ENCODE data around the gene FOXJ2. TPM values are rescaled to one million over a fixed set of nuclear protein-coding genes. Genes with fewer than 3 reads are reported as not detected.

Gene FOXJ2
- total RNA-seq, 1 experiment from 2014 or later, result 5.5 TPM

DNA sequence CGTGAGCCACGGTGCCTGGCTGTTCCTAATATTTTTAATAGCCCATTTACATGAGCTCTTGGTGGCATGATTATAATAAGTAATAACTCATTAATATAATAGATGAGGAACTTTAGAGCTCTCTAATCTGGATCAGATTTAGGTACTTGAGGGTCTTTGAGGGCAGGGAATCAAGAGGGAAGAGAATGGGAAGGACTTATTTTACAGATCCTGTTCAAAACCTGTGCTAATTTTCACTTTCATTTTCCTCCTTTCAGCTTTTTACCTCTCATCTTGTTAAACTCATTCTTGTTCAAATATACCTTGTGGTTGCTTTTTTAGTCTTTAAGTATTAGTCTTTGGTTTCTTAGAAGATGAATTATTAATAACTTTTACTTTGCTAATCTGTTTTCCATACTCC lies 55.1 kb downstream of the FOXJ2 start:
- Histone ChIP-seq H3K9me3 (ENCODE audit: control insufficient read depth, low read depth, low read length) (no peaks in the 10 kb centered on the region), H3K27me3 (ENCODE audit: insufficient read depth, low read length) (no peaks in the 10 kb centered on the region), H3K23ac (ENCODE audit: insufficient read length, low read depth, low read length) (no peak overlapping the region), H3K56ac (ENCODE audit: insufficient read length, low read depth, low read length) (no peak overlapping the region), H4K5ac (ENCODE audit: insufficient read length, low read depth, low read length) (no peak overlapping the region), H3T11ph (ENCODE audit: low read length) (no peak overlapping the region), H2BK5ac (ENCODE audit: insufficient read length, low read length) (no peak overlapping the region), H3K79me2 (ENCODE audit: insufficient read depth, low read length) (peaks cover 4% of the 10 kb centered on the region; the same call in 1 of the 2 replicates), H3K4me2 (ENCODE audit: insufficient read depth, insufficient read length, low read length) (no peak overlapping the region), H2AFZ (ENCODE audit: low read length) (no peak overlapping the region), H3K14ac (ENCODE audit: insufficient read depth, low read length) (no peak overlapping the region), H3K18ac (ENCODE audit: insufficient read length, low read depth, low read length) (no peak overlapping the region), H4K20me1 (ENCODE audit: control insufficient read depth, insufficient read depth, insufficient read length) (no peaks in the 10 kb centered on the region), H2BK20ac (ENCODE audit: low read depth, low read length, poor library complexity, severe bottlenecking) (no peak overlapping the region), H2BK120ac (ENCODE audit: low read depth, low read length, poor library complexity, severe bottlenecking) (no peak overlapping the region), H3K27ac (ENCODE audit: insufficient read length, low read depth, low read length) (no peak overlapping the region), H3K4ac (ENCODE audit: low read depth, low read length) (no peak overlapping the region), H3K79me1 (ENCODE audit: insufficient read depth, low read depth, low read length, poor library complexity, severe bottlenecking) (peaks cover 4% of the 10 kb centered on the region), H2AK5ac (ENCODE audit: insufficient read length, low read length) (no peak overlapping the region), H2BK12ac (ENCODE audit: insufficient read length, low read depth, low read length) (no peak overlapping the region), H3K4me1 (ENCODE audit: insufficient read depth, low read length) (no peaks in the 10 kb centered on the region; the same call in 1 of the 2 replicates), H2BK15ac (ENCODE audit: low read depth, low read length) (no peak overlapping the region), H4K91ac (ENCODE audit: insufficient read length, low read depth, low read length) (no peak overlapping the region), H3K23me2 (ENCODE audit: insufficient read length, low read depth, low read length, poor library complexity, severe bottlenecking) (peaks cover 3% of the 10 kb centered on the region), H3K9ac (ENCODE audit: extremely low read depth, insufficient read length, low read length) (no peak overlapping the region), H4K8ac (replicated peaks; ENCODE audit: insufficient read length, low read depth, low read length) (no peak overlapping the region)
- Mint-ChIP-seq H3K4me1 (peaks cover 6 to 8% of the 10 kb centered on the region in 2 experiments), H3K36me3 (ENCODE audit: insufficient read depth in 1 of 3, low read depth in 3 of 3) (peaks cover under 1 to 32% (median 25%) of the 10 kb centered on the region in 3 experiments; a peak in 6 of 7 replicates), H3K27ac (no peak overlapping the region), H3K4me3 (no peak overlapping the region), H3K27me3 (ENCODE audit: low read depth) (no peaks in the 10 kb centered on the region), H3K9me3 (no peaks in the 10 kb centered on the region)
- WGBS (ENCODE audit: extremely low coverage, insufficient read length, low lambda C conversion rate), result no CpG with 5 or more reads among the region's 2 CpGs
- TF ChIP-seq, protein P1, sequence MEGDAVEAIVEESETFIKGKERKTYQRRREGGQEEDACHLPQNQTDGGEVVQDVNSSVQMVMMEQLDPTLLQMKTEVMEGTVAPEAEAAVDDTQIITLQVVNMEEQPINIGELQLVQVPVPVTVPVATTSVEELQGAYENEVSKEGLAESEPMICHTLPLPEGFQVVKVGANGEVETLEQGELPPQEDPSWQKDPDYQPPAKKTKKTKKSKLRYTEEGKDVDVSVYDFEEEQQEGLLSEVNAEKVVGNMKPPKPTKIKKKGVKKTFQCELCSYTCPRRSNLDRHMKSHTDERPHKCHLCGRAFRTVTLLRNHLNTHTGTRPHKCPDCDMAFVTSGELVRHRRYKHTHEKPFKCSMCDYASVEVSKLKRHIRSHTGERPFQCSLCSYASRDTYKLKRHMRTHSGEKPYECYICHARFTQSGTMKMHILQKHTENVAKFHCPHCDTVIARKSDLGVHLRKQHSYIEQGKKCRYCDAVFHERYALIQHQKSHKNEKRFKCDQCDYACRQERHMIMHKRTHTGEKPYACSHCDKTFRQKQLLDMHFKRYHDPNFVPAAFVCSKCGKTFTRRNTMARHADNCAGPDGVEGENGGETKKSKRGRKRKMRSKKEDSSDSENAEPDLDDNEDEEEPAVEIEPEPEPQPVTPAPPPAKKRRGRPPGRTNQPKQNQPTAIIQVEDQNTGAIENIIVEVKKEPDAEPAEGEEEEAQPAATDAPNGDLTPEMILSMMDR (conservative IDR thresholded peaks at IDR 0.05), result no peak
- DNase-seq, result no peak

Measured in H9 (cell line).